Cardiac fibroblast (primary cell): ENCODE results near the gene GPR119.
"Not testable (repeated sequence)": the region's sequence is repeated elsewhere in the genome, so short reads cannot be mapped to it uniquely, and the experiment has no call there.

Source experiments
- DNase-seq, 2 donors: peaks; one replicate each; pipeline versions ENCODE4 v3.0.0 to v3.0.0-alpha.2; 2010; ENCODE audit warnings: low read depth in 2 of 2
- H3K4me3 ChIP-seq, 2 donors: replicated peaks in 1 of 2; 1 replicate in 1 of 2; 2 replicates in 1 of 2; pipeline ENCODE4 v1.5.1; 2011; ENCODE audit warnings: low read depth in 2 of 2, low read length in 2 of 2, mild to moderate bottlenecking in 2 of 2, moderate library complexity in 1 of 2
- CTCF ChIP-seq: IDR thresholded peaks from one replicate; pipeline ENCODE4 v1.5.1; 2011; ENCODE audit warnings: low read depth, mild to moderate bottlenecking, low read length, inconsistent platforms

The GPR119 gene

GRCh38 chrX:130385520-130385919 is at the start of gene GPR119:
TSS of gene GPR119 (minus strand) at chrX:130385674. CDS start at chrX:130385447, 227 bp downstream.
- no peak for DNase-seq
- H3K4me3 ChIP-seq = no peak within 1 kb of the TSS
- no peak for TF ChIP-seq CTCF

- H3K4me3 ChIP-seq, DNase-seq: not testable (repeated sequence)
Measured at GRCh38 chrX:130429236-130429635, 43.8 kb upstream of the GPR119 start.

GRCh38 chrX:130426531-130426930 is 41.1 kb upstream of the GPR119 start:
- no peak for DNase-seq
- no peak for TF ChIP-seq CTCF
- H3K4me3 ChIP-seq = no peak overlapping the region

- H3K4me3 ChIP-seq = no peak overlapping the region
- DNase-seq = no peak
- no peak for TF ChIP-seq CTCF
Measured at GRCh38 chrX:130419263-130419662, 33.8 kb upstream of the GPR119 start.

- DNase-seq = no peak
- TF ChIP-seq CTCF = no peak
- H3K4me3 ChIP-seq = no peak overlapping the region
Measured at GRCh38 chrX:130418740-130419139, 33.3 kb upstream of the GPR119 start.

GRCh38 chrX:130418066-130418465 is 32.6 kb upstream of the GPR119 start:
- TF ChIP-seq CTCF = no peak
- DNase-seq = no peak
- H3K4me3 ChIP-seq = no peak overlapping the region

GRCh38 chrX:130416785-130417184 is 31.3 kb upstream of the GPR119 start:
- H3K4me3 ChIP-seq = no peak overlapping the region
- DNase-seq = no peak
- TF ChIP-seq CTCF = no peak
